Endothelial cell (in vitro differentiated cells): ENCODE results near the gene TRIM25. TPM values are rescaled to one million over a fixed set of nuclear protein-coding genes. Genes with fewer than 3 reads are reported as not detected.

Experiments
- DNase-seq: peaks from one replicate; pipeline ENCODE4 v3.0.0; 2021; ENCODE audit warnings: low spot score
- H3K27ac Mint-ChIP-seq: one replicate; pipeline ENCODE4 v1.8.0; 2021; ENCODE audit warnings: mixed read lengths, inconsistent platforms; ENCODE audit not compliant: unreplicated experiment
- H3K27me3 Mint-ChIP-seq: one replicate; pipeline ENCODE4 v1.8.0; 2021; ENCODE audit warnings: mild to moderate bottlenecking, moderate library complexity, mixed read lengths, inconsistent platforms; ENCODE audit not compliant: unreplicated experiment
- H3K36me3 Mint-ChIP-seq: one replicate; pipeline ENCODE4 v1.8.0; 2021; ENCODE audit warnings: mild to moderate bottlenecking, low read depth, mixed read lengths, inconsistent platforms; ENCODE audit not compliant: unreplicated experiment
- H3K4me1 Mint-ChIP-seq: one replicate; pipeline ENCODE4 v1.8.0; 2021; ENCODE audit warnings: mild to moderate bottlenecking, mixed read lengths, inconsistent platforms; ENCODE audit not compliant: unreplicated experiment
- H3K4me3 Mint-ChIP-seq: one replicate; pipeline ENCODE4 v1.8.0; 2021; ENCODE audit warnings: mild to moderate bottlenecking, mixed read lengths, inconsistent platforms; ENCODE audit not compliant: unreplicated experiment
- H3K9me3 Mint-ChIP-seq: one replicate; pipeline ENCODE4 v1.8.0; 2021; ENCODE audit warnings: mixed read lengths, inconsistent platforms; ENCODE audit not compliant: unreplicated experiment
- total RNA-seq: library from RNA; stranded (reverse); fragmentation: NEBNext Ultra II Directional; extraction: Animal tissue kit (Norgen Biotek cat#: 25700); gene quantifications from one replicate; pipeline ENCODE4 v1.2.1, GENCODE V29; 2021; ENCODE audit not compliant: unreplicated experiment
- TF ChIP-seq, protein P1 (sequence below): fragments of 200-600 bp; sonication (generic); IDR thresholded peaks from one replicate; pipeline ENCODE4 v1.5.0; 2021; ENCODE audit warnings: antibody characterized with exemption; ENCODE audit not compliant: unreplicated experiment

Gene TRIM25
- total RNA-seq, 1 donor from 2014 or later, result 13.8 TPM

DNA sequence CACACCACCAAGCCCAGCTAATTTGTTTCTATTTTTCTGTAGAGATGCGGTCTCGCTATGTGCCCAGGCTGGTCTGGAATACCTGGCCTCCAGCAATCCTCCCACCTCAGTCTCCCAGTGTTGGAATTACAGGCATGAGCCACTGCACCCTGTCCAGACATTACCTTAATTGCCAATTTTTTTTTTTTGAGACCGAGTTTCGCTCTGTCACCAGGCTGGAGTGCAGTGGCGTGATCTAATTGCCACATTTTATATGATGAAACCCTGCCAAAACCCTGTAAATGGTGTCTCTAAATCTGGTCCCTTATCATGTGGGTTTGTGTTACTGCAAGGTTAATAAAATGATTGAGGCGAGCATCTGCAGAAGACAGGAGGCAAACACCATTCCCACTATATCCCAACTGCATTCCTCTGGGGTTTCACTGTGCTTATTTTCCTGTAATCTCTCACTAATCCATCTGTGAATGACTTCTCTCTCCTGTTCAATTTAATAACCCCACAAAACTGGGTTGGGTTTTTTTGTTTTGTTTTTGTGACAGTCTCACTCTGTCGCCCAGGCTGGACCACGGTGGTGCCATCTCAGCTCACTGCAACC is 19.4 kb upstream of the TRIM25 start:
- TF ChIP-seq, protein P1, sequence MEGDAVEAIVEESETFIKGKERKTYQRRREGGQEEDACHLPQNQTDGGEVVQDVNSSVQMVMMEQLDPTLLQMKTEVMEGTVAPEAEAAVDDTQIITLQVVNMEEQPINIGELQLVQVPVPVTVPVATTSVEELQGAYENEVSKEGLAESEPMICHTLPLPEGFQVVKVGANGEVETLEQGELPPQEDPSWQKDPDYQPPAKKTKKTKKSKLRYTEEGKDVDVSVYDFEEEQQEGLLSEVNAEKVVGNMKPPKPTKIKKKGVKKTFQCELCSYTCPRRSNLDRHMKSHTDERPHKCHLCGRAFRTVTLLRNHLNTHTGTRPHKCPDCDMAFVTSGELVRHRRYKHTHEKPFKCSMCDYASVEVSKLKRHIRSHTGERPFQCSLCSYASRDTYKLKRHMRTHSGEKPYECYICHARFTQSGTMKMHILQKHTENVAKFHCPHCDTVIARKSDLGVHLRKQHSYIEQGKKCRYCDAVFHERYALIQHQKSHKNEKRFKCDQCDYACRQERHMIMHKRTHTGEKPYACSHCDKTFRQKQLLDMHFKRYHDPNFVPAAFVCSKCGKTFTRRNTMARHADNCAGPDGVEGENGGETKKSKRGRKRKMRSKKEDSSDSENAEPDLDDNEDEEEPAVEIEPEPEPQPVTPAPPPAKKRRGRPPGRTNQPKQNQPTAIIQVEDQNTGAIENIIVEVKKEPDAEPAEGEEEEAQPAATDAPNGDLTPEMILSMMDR, result no peak
- H3K4me3 Mint-ChIP-seq, result no peak overlapping the region
- H3K9me3 Mint-ChIP-seq, result no peaks in the 10 kb centered on the region
- peaks cover 20% of the 10 kb centered on the region for H3K36me3 Mint-ChIP-seq
- H3K4me1 Mint-ChIP-seq, result no peaks in the 10 kb centered on the region
- no peaks in the 10 kb centered on the region for H3K27me3 Mint-ChIP-seq
- no peak overlapping the region for H3K27ac Mint-ChIP-seq
- no peak for DNase-seq

DNA sequence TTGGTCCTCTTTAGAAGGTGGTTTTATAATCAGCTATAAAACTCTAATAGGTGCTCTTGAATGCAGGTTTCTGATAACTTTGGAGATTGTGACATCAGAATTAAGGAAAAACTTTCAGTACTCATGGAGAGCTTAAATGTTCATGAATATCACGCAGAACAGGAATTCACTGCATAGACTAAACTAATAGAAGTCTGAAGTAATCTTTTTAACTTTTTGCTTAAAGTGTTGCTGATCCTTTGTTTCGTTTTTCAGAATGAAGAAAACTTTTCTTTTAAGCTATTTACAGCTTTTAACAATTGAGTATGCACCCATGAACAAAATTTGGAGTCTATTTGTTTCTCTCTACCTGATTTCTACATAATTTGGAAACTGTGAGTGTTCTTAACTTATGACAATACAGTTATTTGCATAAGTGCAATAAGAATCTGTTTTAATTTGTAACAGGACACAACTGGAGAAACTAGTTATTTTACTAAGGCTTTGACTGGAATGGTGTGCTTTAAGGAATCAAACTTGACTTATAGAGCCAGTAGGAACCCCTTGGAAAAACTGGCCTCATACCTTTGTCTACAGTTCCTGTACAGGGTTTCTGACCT is 17.0 kb upstream of the TRIM25 start:
- Mint-ChIP-seq H3K27ac (no peak overlapping the region), H3K36me3 (peaks cover 13% of the 10 kb centered on the region), H3K27me3 (no peaks in the 10 kb centered on the region), H3K4me1 (no peaks in the 10 kb centered on the region), H3K9me3 (no peaks in the 10 kb centered on the region), H3K4me3 (no peak overlapping the region)
- TF ChIP-seq, protein P1, result no peak
- DNase-seq, result no peak

DNA sequence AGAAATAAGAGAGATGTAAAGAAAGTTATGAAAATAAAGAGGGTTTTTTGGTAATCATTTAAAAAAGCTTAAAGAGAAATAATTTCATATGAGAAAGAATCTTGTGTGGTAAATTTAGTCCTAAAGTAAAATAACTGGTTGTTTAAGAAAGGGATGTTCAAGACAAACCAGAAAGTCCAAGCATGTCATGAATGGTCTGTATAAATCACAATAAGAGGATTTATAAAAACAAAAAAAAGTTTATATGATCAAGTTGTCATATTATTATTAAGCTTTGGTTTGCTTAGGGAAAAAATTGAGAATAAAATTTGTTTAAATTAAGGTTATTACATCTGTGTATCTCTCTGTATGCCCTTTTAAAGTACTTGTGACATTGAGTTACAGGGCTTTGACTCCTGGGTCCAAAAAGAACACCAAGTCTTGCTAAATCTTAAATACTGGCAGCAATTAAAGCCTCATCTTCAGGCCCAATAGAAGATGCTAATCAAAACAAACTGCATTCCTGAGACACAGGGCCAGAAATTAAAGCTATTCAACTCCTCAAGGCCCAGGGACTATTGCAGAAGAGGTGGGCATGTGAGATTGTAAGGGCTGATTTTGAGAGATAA is 15.6 kb upstream of the TRIM25 start:
- Mint-ChIP-seq H3K36me3 (peaks cover 13% of the 10 kb centered on the region), H3K4me1 (no peaks in the 10 kb centered on the region), H3K27me3 (no peaks in the 10 kb centered on the region), H3K4me3 (no peak overlapping the region), H3K27ac (no peak overlapping the region), H3K9me3 (no peaks in the 10 kb centered on the region)
- no peak for DNase-seq
- TF ChIP-seq, protein P1, result no peak

DNA sequence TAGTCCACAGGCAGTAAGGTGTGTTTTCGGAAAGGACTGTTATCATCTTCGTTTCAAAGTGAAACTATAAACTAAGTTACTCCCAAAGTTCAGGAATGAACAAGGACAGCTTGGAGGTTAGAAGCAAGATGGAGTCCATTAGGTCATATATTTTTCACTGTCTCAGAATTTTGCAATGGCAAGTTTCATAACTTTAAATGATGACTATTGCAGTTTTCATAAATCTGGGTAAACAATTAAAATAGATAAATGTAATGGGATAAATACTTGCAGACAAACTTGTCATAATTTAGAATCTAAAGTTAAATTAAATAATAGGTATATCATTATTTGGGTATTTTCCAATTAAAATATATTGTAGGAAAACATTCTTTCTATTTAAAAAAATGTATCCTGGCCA is 14.7 kb upstream of the TRIM25 start:
- no peak for DNase-seq
- Mint-ChIP-seq H3K9me3 (no peaks in the 10 kb centered on the region), H3K27me3 (no peaks in the 10 kb centered on the region), H3K4me1 (no peaks in the 10 kb centered on the region), H3K27ac (no peak overlapping the region), H3K36me3 (peaks cover 8% of the 10 kb centered on the region), H3K4me3 (no peak overlapping the region)
- TF ChIP-seq, protein P1, result no peak

DNA sequence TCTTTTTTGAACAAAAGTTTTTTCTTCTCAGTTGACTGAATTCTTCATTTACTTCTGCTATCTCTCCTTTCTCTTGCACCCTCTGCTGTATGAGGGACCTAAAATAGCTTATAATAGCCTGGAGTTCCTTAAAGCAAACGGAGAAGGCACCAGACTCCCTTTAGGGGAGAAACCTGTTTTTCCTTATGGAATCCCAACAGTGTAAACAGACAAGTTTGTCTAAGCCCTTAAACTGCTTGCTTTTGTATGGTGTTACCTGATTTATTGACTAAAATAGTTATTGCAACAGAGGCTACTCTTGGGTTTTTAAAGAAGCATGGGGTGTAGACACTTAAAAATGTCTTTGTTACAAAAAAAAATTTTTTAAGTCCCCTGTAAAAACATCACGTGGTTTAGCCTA is 12.9 kb upstream of the TRIM25 start:
- TF ChIP-seq, protein P1, result no peak
- Mint-ChIP-seq H3K4me3 (no peak overlapping the region), H3K36me3 (peaks cover 3% of the 10 kb centered on the region), H3K4me1 (no peaks in the 10 kb centered on the region), H3K9me3 (no peaks in the 10 kb centered on the region), H3K27ac (no peak overlapping the region), H3K27me3 (no peaks in the 10 kb centered on the region)
- no peak for DNase-seq
